ENCODE data around the gene DUSP22.

DNA sequence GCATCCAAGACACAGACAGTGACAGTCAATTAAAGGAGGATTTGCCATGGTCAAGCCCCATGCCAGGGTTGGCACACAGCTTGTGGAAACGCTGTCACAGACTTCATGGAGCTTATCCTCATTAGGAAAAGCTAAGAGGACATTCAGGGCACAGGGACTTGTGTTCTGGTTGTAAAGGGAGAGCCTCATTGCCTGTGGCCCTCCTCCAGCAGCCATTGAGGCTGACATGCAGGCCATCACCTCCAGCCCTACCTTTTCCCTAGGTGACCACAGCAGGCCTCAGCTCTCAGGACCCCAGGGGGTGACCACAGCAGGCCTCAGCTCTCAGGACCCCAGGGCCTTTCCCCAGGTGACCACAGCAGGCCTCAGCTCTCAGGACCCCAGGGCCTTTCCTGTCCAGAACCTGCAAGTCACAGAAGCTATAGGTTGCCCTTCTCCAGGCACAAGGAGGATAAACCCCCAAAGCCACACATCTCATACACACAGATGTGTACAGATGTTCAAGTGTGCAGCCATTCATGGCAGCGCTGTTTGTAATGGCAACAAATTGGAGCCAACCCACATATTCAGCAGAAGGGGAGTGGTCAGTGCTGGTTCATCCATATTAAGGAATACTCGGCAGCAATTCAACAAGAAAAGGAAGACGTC, 26.1 kb downstream of the DUSP22 start:
- TF ChIP-seq, protein P1, sequence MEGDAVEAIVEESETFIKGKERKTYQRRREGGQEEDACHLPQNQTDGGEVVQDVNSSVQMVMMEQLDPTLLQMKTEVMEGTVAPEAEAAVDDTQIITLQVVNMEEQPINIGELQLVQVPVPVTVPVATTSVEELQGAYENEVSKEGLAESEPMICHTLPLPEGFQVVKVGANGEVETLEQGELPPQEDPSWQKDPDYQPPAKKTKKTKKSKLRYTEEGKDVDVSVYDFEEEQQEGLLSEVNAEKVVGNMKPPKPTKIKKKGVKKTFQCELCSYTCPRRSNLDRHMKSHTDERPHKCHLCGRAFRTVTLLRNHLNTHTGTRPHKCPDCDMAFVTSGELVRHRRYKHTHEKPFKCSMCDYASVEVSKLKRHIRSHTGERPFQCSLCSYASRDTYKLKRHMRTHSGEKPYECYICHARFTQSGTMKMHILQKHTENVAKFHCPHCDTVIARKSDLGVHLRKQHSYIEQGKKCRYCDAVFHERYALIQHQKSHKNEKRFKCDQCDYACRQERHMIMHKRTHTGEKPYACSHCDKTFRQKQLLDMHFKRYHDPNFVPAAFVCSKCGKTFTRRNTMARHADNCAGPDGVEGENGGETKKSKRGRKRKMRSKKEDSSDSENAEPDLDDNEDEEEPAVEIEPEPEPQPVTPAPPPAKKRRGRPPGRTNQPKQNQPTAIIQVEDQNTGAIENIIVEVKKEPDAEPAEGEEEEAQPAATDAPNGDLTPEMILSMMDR (conservative IDR thresholded peaks at IDR 0.05) = no peak
- TF ChIP-seq ZFX (IDR thresholded peaks at IDR 0.05) = no peak
